ACC112 (cell line): Measurements from ENCODE around the gene CHRDL1.
"Not testable (repeated sequence)": the region's sequence is repeated elsewhere in the genome, so short reads cannot be mapped to it uniquely, and the experiment has no call there.

ENCODE experiments used
- H2AFZ ChIP-seq: fragments of 200-600 bp; sonication (generic); one replicate; pipeline ENCODE4 v1.6.0; 2017; ENCODE audit warnings: antibody characterized with exemption, low read length; ENCODE audit not compliant: unreplicated experiment
- H3K27ac ChIP-seq: fragments of 200-600 bp; sonication (generic); 2 replicates; pipeline ENCODE4 v1.5.1; 2014; ENCODE audit warnings: low read depth, mild to moderate bottlenecking, antibody characterized with exemption, low read length, moderate library complexity
- H3K27me3 ChIP-seq: fragments of 200-600 bp; sonication (generic); 2 replicates; pipeline ENCODE4 v1.6.1; 2014; ENCODE audit warnings: mild to moderate bottlenecking, antibody characterized with exemption, low read length, moderate library complexity, mixed read lengths; ENCODE audit not compliant: insufficient read depth
- H3K36me3 ChIP-seq: fragments of 200-600 bp; sonication (generic); 2 replicates; pipeline ENCODE4 v1.6.1; 2016; ENCODE audit warnings: mild to moderate bottlenecking, antibody characterized with exemption, low read length, moderate library complexity, mixed read lengths; ENCODE audit not compliant: insufficient read depth
- H3K4me1 ChIP-seq: fragments of 200-600 bp; sonication (generic); one replicate; pipeline ENCODE4 v1.6.1; 2016; ENCODE audit warnings: low read length, mixed read lengths; ENCODE audit not compliant: insufficient read depth, unreplicated experiment, control insufficient read depth
- H3K4me3 ChIP-seq: fragments of 200-600 bp; sonication (generic); 2 replicates; pipeline ENCODE4 v1.5.1; 2014; ENCODE audit warnings: mild to moderate bottlenecking, low read depth, low read length
- H3K79me2 ChIP-seq: fragments of 200-600 bp; sonication (generic); one replicate; pipeline ENCODE4 v1.6.0; 2016; ENCODE audit warnings: low read length; ENCODE audit not compliant: control insufficient read depth, unreplicated experiment, insufficient read depth

Gene CHRDL1

DNA sequence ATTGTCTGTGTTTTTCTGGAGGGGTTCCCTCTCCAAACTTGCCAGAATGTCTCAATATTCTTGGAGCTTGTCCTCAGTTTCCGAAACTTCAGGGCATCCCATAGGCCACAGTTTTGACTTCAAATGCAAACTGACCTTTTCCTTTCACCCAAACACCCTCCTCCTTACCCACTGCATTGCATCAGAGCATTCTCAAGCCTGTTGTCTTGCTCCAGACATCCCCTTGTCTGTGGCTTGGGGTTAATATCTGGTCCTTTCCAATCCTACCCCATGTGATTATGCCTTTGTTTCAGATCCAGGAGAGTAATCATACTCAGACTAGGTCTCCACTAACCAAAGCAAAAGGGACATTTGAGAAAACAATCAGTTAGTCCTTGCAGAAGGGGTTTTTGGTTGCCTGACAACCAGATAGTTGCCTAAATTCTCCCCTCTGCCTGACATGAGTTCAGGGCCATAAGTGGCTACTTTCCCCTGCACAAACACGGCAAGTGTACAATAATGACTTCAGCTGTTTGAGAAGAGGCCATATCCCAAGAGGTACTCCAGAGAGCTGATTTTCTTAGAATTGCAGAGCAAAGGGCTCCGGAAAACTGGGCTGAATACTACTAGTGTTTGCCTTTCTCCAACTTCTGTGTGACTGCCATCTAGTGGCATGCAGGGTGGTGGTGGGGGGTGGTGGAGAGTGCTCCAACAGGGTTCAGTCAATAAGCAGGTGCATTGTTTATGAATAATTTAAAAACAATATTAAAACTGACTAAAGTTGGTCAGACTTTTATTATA is 130.2 kb downstream of the CHRDL1 start:
- no peak overlapping the region for H3K4me3 ChIP-seq
- no peaks in the 10 kb centered on the region for H3K4me1 ChIP-seq
- H3K79me2 ChIP-seq, result no peaks in the 10 kb centered on the region
- H2AFZ ChIP-seq, result no peak overlapping the region
- H3K27ac ChIP-seq, result no peak overlapping the region
- H3K36me3 ChIP-seq, result no peaks in the 10 kb centered on the region
- H3K27me3 ChIP-seq, result no peaks in the 10 kb centered on the region

DNA sequence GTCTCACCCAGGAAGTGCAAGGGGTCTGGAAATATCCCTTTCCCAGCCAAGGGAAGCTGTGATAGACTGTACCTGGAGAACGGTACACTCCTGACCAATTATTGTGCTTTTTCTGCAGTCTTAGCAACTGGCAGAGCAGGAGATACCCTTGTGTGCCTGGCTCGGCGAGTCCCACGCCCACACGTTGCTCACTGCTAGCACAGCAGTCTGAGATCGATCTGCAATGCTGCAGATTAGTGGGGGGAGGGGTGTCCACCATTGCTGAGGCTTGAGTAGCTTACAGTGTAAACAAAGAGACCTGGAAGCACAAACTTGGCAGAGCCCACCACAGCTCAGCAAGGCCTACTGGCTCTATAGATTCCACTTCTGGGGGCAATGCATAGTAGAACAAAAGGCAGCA is 138.5 kb downstream of the CHRDL1 start:
- Histone ChIP-seq H3K4me3 (no peak overlapping the region), H3K4me1 (no peaks in the 10 kb centered on the region), H3K36me3 (no peaks in the 10 kb centered on the region), H3K27ac (no peak overlapping the region), H3K79me2 (no peaks in the 10 kb centered on the region), H3K27me3 (no peaks in the 10 kb centered on the region), H2AFZ (no peak overlapping the region)

DNA sequence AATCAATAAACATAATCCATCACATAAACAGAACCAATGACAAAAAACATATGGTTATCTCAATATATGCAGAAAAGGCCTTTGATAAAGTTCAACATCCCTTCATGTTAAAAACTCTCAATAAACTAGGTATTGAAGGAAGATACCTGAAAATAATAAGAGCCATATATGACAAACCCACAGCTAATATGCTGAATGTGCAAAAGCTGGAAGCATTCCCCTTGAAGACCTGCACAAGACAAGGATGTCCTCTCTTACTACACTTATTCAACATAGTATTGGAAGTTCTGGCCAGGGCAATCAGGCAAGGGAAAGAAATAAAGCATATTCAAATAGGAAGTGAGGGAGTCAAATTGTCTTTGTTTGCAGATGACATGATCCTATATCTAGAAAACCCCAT is 141.3 kb downstream of the CHRDL1 start:
- H3K27ac ChIP-seq, H3K27me3 ChIP-seq, H3K36me3 ChIP-seq, H3K79me2 ChIP-seq, H3K4me3 ChIP-seq, H2AFZ ChIP-seq, H3K4me1 ChIP-seq: not testable (repeated sequence)

DNA sequence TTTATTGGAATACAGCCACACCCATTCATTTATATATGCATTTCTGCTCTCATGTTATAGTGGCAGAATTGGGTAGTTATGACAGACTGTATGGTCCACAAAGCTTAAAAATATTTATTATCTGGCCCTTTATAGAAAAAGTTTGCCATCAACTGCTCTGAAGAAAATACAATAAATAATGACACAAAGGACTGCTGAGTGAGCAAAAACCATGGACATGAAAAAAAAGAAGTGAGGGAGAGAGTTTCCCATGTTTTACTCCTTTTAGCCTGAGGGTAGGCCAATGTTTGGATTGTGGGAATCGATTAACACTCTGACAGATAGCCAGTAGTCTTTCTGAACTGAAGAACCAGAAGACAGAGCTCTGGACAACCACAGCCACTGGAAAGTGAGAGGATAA is 149.2 kb downstream of the CHRDL1 start:
- no peaks in the 10 kb centered on the region for H3K27me3 ChIP-seq
- H3K27ac ChIP-seq, result no peak overlapping the region
- H3K79me2 ChIP-seq, result no peaks in the 10 kb centered on the region
- H3K4me3 ChIP-seq, result no peak overlapping the region
- no peak overlapping the region for H2AFZ ChIP-seq
- no peaks in the 10 kb centered on the region for H3K4me1 ChIP-seq
- H3K36me3 ChIP-seq, result no peaks in the 10 kb centered on the region
